Osteocyte (in vitro differentiated cells): ENCODE data around the gene ULK3. TPM values are rescaled to one million over a fixed set of nuclear protein-coding genes. Genes with fewer than 3 reads are reported as not detected.
"Not testable (repeated sequence)": the region's sequence is repeated elsewhere in the genome, so short reads cannot be mapped to it uniquely, and the experiment has no call there.

ENCODE experiments used
- DNase-seq: peaks from one replicate; pipeline ENCODE4 v3.0.0; 2021; ENCODE audit warnings: mixed read lengths; ENCODE audit not compliant: unreplicated experiment; ENCODE audit errors: extremely low spot score
- H3K27ac Mint-ChIP-seq: one replicate; pipeline ENCODE4 v1.8.0; 2021; ENCODE audit warnings: mild to moderate bottlenecking, mixed read lengths; ENCODE audit not compliant: unreplicated experiment
- H3K27me3 Mint-ChIP-seq: one replicate; pipeline ENCODE4 v1.8.0; 2021; ENCODE audit warnings: mixed read lengths; ENCODE audit not compliant: unreplicated experiment
- H3K36me3 Mint-ChIP-seq: one replicate; pipeline ENCODE4 v1.8.0; 2021; ENCODE audit warnings: mixed read lengths; ENCODE audit not compliant: unreplicated experiment
- H3K4me1 Mint-ChIP-seq: one replicate; pipeline ENCODE4 v1.8.0; 2021; ENCODE audit warnings: mixed read lengths; ENCODE audit not compliant: unreplicated experiment
- H3K4me3 Mint-ChIP-seq: one replicate; pipeline ENCODE4 v1.8.0; 2021; ENCODE audit warnings: mild to moderate bottlenecking, moderate library complexity, mixed read lengths; ENCODE audit not compliant: unreplicated experiment
- H3K9me3 Mint-ChIP-seq: one replicate; pipeline ENCODE4 v1.8.0; 2021; ENCODE audit warnings: mixed read lengths; ENCODE audit not compliant: unreplicated experiment
- total RNA-seq: library from RNA; stranded (reverse); gene quantifications from 2 replicates; pipeline ENCODE4 v1.2.1, GENCODE V29; 2021
- TF ChIP-seq, protein P1 (sequence below): fragments of 200-600 bp; sonication (generic); IDR thresholded peaks from 2 replicates; pipeline ENCODE4 v1.5.0; 2021; ENCODE audit warnings: antibody characterized with exemption, mild to moderate bottlenecking, moderate library complexity

The ULK3 gene
- total RNA-seq, 1 donor from 2014 or later = 32.4 TPM

- Mint-ChIP-seq H3K4me3 (peak within 1 kb of the TSS; percentile 90), H3K27ac (peak within 1 kb of the TSS; percentile 85), H3K4me1 (peaks cover 22% of the 10 kb centered on the region), H3K27me3 (no peaks in the 10 kb centered on the region), H3K9me3 (no peaks in the 10 kb centered on the region), H3K36me3 (peaks cover 14% of the 10 kb centered on the region)
- TF ChIP-seq, protein P1, sequence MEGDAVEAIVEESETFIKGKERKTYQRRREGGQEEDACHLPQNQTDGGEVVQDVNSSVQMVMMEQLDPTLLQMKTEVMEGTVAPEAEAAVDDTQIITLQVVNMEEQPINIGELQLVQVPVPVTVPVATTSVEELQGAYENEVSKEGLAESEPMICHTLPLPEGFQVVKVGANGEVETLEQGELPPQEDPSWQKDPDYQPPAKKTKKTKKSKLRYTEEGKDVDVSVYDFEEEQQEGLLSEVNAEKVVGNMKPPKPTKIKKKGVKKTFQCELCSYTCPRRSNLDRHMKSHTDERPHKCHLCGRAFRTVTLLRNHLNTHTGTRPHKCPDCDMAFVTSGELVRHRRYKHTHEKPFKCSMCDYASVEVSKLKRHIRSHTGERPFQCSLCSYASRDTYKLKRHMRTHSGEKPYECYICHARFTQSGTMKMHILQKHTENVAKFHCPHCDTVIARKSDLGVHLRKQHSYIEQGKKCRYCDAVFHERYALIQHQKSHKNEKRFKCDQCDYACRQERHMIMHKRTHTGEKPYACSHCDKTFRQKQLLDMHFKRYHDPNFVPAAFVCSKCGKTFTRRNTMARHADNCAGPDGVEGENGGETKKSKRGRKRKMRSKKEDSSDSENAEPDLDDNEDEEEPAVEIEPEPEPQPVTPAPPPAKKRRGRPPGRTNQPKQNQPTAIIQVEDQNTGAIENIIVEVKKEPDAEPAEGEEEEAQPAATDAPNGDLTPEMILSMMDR = no peak
- DNase-seq = peak; percentile 92
Measured at GRCh38 chr15:74889883-74890664, 47.1 kb upstream of the ULK3 start, which contains the start of gene MPI. Gene MPI, plus strand, starts transcription at chr15:74890042. Its CDS starts 32 bp downstream, at chr15:74890074.

- no peaks in the 10 kb centered on the region for H3K27me3 Mint-ChIP-seq
- H3K4me3 Mint-ChIP-seq = peak overlapping the region; percentile 90
- H3K27ac Mint-ChIP-seq = peak overlapping the region; percentile 85
- H3K4me1 Mint-ChIP-seq = peaks cover 22% of the 10 kb centered on the region
- no peak for DNase-seq
- TF ChIP-seq, protein P1 = no peak
- no peaks in the 10 kb centered on the region for H3K9me3 Mint-ChIP-seq
- peaks cover 14% of the 10 kb centered on the region for H3K36me3 Mint-ChIP-seq
Measured at GRCh38 chr15:74889390-74889882, 46.5 kb upstream of the ULK3 start.

DNA sequence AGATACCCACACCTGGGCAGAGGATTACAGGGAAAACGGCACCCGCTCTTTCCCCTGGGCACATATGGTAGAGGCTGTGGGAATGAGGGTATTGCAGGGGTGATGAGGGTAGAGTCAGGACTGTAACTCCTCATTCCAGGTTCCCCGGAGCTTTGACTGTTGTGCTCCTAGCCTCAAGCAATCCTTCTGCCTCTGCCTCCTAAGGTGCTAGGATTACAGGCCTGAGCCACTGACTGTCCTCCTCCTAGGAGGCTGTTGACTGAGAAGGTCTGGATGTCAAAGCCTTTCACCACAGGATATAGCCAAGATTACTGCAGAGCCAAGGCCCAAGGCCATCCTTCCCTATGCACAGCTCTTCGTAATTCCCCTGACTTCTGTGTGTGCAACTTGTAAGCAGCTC lies 45.8 kb upstream of the ULK3 start:
- peaks cover 13% of the 10 kb centered on the region for H3K36me3 Mint-ChIP-seq
- peaks cover 22% of the 10 kb centered on the region for H3K4me1 Mint-ChIP-seq
- H3K27ac Mint-ChIP-seq = no peak overlapping the region
- H3K27me3 Mint-ChIP-seq = no peaks in the 10 kb centered on the region
- TF ChIP-seq, protein P1 = no peak
- no peak for DNase-seq
- H3K4me3 Mint-ChIP-seq = no peak overlapping the region
- no peaks in the 10 kb centered on the region for H3K9me3 Mint-ChIP-seq

DNA sequence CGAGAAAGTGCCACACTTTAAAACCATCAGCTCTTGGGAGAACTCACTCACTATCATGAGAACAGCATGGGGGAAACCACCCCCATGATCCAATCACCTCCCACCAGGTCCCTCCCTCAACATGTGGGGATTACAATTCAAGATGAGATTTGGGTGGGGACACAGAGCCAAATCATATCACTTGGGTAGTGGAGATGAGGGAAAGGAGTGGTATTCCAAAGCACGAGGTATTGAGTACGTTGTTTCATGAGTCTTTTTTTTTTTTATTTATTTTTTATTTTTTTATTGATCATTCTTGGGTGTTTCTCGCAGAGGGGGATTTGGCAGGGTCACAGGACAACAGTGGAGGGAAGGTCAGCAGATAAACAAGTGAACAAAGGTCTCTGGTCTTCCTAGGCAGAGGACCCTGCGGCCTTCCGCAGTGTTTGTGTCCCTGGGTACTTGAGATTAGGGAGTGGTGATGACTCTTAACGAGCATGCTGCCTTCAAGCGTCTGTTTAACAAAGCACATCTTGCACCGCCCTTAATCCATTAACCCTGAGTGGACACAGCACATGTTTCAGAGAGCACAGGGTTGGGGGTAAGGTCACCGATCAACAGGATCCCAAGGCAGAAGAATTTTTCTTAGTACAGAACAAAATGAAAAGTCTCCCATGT lies 44.7 kb upstream of the ULK3 start:
- H3K27me3 Mint-ChIP-seq, DNase-seq, H3K36me3 Mint-ChIP-seq, H3K27ac Mint-ChIP-seq, H3K4me3 Mint-ChIP-seq, H3K9me3 Mint-ChIP-seq: not testable (repeated sequence)
- peaks cover 18% of the 10 kb centered on the region for H3K4me1 Mint-ChIP-seq

GRCh38 chr15:74885461-74885860 lies 42.5 kb upstream of the ULK3 start:
- Mint-ChIP-seq H3K27ac (no peak overlapping the region), H3K36me3 (no peaks in the 10 kb centered on the region), H3K4me3 (no peak overlapping the region), H3K27me3 (no peaks in the 10 kb centered on the region), H3K4me1 (peaks cover 12% of the 10 kb centered on the region), H3K9me3 (no peaks in the 10 kb centered on the region)
- no peak for DNase-seq
- TF ChIP-seq, protein P1 = no peak
